GM23338 (cell line): ENCODE measurements around the gene DIDO1. TPM values are rescaled to one million over a fixed set of nuclear protein-coding genes. Genes with fewer than 3 reads are reported as not detected.

ENCODE experiments used
- ATAC-seq: fragments of 200-7000 bp; cut with Tn5 transposase; 3 replicates; pipeline ENCODE4 v1.9.1; 2020
- DNase-seq: peaks from one replicate; pipeline ENCODE4 v3.0.0-alpha.2; 2015; ENCODE audit warnings: low spot score
- H2AFZ ChIP-seq: fragments of 200-600 bp; sonication (generic); 2 replicates; pipeline ENCODE4 v1.8.0; 2016; ENCODE audit warnings: antibody characterized with exemption, mild to moderate bottlenecking, moderate library complexity
- H3F3A ChIP-seq: fragments of 200-600 bp; sonication (generic); replicated peaks from 2 replicates; pipeline ENCODE4 v1.8.0; 2017; ENCODE audit warnings: antibody characterized with exemption, mixed run types, low read depth
- H3K27ac ChIP-seq: fragments of 200-600 bp; sonication (generic); 2 replicates; pipeline ENCODE4 v1.6.1; 2016; ENCODE audit warnings: low read depth
- H3K27me3 ChIP-seq: fragments of 200-600 bp; sonication (generic); 2 replicates; pipeline ENCODE4 v1.8.0; 2016; ENCODE audit warnings: mild to moderate bottlenecking, mixed run types, moderate library complexity; ENCODE audit not compliant: insufficient read depth
- H3K36me3 ChIP-seq: fragments of 200-600 bp; sonication (generic); 2 replicates; pipeline ENCODE4 v1.8.0; 2016; ENCODE audit warnings: mild to moderate bottlenecking; ENCODE audit not compliant: insufficient read depth
- H3K4me1 ChIP-seq: fragments of 200-600 bp; sonication (generic); 2 replicates; pipeline ENCODE4 v1.8.0; 2016; ENCODE audit warnings: mild to moderate bottlenecking, moderate library complexity; ENCODE audit not compliant: insufficient read depth
- H3K4me2 ChIP-seq: fragments of 200-600 bp; sonication (generic); 2 replicates; pipeline ENCODE4 v1.7.1; 2017; ENCODE audit warnings: mixed run types
- H3K4me3 ChIP-seq: fragments of 200-600 bp; sonication (generic); 2 replicates; pipeline ENCODE4 v1.6.1; 2016; ENCODE audit warnings: mixed run types
- H3K79me2 ChIP-seq: fragments of 200-600 bp; sonication (generic); replicated peaks from 2 replicates; pipeline ENCODE4 v1.8.0; 2017; ENCODE audit warnings: mild to moderate bottlenecking; ENCODE audit not compliant: insufficient read depth
- H3K9me2 ChIP-seq: fragments of 200-600 bp; sonication (generic); 2 replicates; pipeline ENCODE4 v1.8.0; 2017; ENCODE audit not compliant: insufficient read depth
- H4K20me1 ChIP-seq: fragments of 200-600 bp; sonication (generic); replicated peaks from 2 replicates; pipeline ENCODE4 v1.8.0; 2017; ENCODE audit warnings: mild to moderate bottlenecking; ENCODE audit not compliant: insufficient read depth
- H3K27ac Mint-ChIP-seq: 2 replicates; pipeline ENCODE4 v1.8.0; 2020; ENCODE audit warnings: inconsistent platforms, mild to moderate bottlenecking, moderate library complexity, mixed read lengths
- H3K27me3 Mint-ChIP-seq: 3 replicates; pipeline ENCODE4 v1.8.0; 2022; ENCODE audit warnings: low read depth, mild to moderate bottlenecking, moderate library complexity, mixed read lengths, inconsistent platforms; ENCODE audit not compliant: insufficient read depth, poor library complexity
- H3K36me3 Mint-ChIP-seq: 3 replicates; pipeline ENCODE4 v1.8.0; 2021; ENCODE audit warnings: low read depth, mild to moderate bottlenecking, inconsistent platforms, moderate library complexity, mixed read lengths
- H3K4me1 Mint-ChIP-seq: 3 replicates; pipeline ENCODE4 v1.8.0; 2020; ENCODE audit warnings: mild to moderate bottlenecking, inconsistent platforms, mixed read lengths
- H3K4me3 Mint-ChIP-seq: 3 replicates; pipeline ENCODE4 v1.8.0; 2021; ENCODE audit warnings: moderate library complexity, mild to moderate bottlenecking, inconsistent platforms, mixed read lengths
- H3K9me3 Mint-ChIP-seq: 3 replicates; pipeline ENCODE4 v1.8.0; 2020; ENCODE audit warnings: moderate library complexity, mild to moderate bottlenecking, inconsistent platforms, mixed read lengths
- EZH2 ChIP-seq: fragments of 200-600 bp; sonication (generic); IDR thresholded peaks from one replicate; pipeline ENCODE4 v1.8.0; 2017; ENCODE audit warnings: antibody characterized with exemption, mild to moderate bottlenecking, low read depth; ENCODE audit not compliant: unreplicated experiment
- POLR2AphosphoS5 ChIP-seq: IDR thresholded peaks from 2 replicates; pipeline ENCODE4 v1.6.1; 2016; ENCODE audit warnings: antibody characterized with exemption, low read depth
- polyA plus RNA-seq: library from polyadenylated mRNA; unstranded; fragments of >200 nt; fragmentation: Nextera tagmentation; extraction: Ambion mirVana; gene quantifications from 2 replicates; pipeline ENCODE4 v1.2.1, GENCODE V29; 2016
- total RNA-seq: library from RNA; depleted of rRNA; stranded (reverse); fragments of >200 nt; shearing (Covaris generic); gene quantifications from 2 replicates; pipeline ENCODE4 v1.2.3, GENCODE V29; 2014
- TF ChIP-seq, protein P1 (sequence below): fragments of 250-450 bp; sonication (Bioruptor Pico); IDR thresholded peaks from 2 replicates; pipeline ENCODE4 v1.5.0; 2020; ENCODE audit warnings: mild to moderate bottlenecking, moderate library complexity
- TF ChIP-seq, protein P2 (sequence below): IDR thresholded peaks from 2 replicates; pipeline ENCODE4 v1.6.1; 2016; ENCODE audit warnings: antibody characterized with exemption

DIDO1 gene
- total and polyA plus RNA-seq, 2 experiments from 2014 or later = 72.4 to 162 TPM

DNA sequence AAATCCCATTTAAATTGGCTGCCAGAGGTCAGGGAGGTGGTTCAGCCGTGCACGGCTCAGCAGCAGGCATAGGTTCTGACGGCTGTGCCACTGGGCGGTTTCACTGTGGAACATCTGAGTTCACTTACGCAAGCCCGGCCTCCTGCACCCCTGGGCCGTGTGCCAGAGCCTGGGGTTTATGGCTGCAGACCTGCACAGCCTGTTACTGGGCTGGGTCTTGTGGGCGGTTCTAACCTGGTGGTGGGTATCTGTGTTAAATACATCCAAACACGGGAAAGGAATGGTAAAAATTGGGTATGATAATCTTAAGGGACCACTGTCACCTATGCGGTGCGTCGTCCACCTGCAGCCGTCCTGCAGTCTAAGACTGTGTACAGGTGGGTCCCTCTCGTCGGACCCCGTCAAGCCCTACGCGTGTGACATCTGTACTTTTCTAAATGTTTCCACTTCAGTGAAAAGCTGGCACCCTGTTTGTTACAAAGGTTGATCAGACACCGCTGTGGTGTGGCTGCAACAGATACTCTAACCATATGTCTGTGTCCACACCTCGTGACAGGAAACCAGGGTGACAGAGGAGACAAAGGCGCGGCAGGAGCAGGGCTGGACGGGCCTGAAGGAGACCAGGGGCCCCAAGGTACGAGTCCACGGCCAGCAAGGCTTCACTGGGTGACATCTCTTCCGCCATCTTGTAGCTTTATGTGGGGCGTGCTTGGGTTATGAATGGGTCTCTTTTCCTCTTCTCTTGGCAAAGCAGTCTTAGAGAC lies 88.0 kb downstream of the DIDO1 start (continued):
- TF ChIP-seq, protein P1, sequence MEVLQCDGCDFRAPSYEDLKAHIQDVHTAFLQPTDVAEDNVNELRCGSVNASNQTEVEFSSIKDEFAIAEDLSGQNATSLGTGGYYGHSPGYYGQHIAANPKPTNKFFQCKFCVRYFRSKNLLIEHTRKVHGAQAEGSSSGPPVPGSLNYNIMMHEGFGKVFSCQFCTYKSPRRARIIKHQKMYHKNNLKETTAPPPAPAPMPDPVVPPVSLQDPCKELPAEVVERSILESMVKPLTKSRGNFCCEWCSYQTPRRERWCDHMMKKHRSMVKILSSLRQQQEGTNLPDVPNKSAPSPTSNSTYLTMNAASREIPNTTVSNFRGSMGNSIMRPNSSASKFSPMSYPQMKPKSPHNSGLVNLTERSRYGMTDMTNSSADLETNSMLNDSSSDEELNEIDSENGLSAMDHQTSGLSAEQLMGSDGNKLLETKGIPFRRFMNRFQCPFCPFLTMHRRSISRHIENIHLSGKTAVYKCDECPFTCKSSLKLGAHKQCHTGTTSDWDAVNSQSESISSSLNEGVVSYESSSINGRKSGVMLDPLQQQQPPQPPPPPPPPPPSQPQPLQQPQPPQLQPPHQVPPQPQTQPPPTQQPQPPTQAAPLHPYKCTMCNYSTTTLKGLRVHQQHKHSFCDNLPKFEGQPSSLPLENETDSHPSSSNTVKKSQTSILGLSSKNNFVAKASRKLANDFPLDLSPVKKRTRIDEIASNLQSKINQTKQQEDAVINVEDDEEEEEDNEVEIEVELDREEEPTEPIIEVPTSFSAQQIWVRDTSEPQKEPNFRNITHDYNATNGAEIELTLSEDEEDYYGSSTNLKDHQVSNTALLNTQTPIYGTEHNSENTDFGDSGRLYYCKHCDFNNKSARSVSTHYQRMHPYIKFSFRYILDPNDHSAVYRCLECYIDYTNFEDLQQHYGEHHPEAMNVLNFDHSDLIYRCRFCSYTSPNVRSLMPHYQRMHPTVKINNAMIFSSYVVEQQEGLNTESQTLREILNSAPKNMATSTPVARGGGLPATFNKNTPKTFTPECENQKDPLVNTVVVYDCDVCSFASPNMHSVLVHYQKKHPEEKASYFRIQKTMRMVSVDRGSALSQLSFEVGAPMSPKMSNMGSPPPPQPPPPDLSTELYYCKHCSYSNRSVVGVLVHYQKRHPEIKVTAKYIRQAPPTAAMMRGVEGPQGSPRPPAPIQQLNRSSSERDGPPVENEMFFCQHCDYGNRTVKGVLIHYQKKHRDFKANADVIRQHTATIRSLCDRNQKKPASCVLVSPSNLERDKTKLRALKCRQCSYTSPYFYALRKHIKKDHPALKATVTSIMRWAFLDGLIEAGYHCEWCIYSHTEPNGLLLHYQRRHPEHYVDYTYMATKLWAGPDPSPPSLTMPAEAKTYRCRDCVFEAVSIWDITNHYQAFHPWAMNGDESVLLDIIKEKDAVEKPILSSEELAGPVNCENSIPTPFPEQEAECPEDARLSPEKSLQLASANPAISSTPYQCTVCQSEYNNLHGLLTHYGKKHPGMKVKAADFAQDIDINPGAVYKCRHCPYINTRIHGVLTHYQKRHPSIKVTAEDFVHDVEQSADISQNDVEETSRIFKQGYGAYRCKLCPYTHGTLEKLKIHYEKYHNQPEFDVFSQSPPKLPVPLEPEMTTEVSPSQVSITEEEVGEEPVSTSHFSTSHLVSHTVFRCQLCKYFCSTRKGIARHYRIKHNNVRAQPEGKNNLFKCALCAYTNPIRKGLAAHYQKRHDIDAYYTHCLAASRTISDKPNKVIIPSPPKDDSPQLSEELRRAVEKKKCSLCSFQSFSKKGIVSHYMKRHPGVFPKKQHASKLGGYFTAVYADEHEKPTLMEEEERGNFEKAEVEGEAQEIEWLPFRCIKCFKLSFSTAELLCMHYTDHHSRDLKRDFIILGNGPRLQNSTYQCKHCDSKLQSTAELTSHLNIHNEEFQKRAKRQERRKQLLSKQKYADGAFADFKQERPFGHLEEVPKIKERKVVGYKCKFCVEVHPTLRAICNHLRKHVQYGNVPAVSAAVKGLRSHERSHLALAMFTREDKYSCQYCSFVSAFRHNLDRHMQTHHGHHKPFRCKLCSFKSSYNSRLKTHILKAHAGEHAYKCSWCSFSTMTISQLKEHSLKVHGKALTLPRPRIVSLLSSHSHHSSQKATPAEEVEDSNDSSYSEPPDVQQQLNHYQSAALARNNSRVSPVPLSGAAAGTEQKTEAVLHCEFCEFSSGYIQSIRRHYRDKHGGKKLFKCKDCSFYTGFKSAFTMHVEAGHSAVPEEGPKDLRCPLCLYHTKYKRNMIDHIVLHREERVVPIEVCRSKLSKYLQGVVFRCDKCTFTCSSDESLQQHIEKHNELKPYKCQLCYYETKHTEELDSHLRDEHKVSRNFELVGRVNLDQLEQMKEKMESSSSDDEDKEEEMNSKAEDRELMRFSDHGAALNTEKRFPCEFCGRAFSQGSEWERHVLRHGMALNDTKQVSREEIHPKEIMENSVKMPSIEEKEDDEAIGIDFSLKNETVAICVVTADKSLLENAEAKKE = no peak

DNA sequence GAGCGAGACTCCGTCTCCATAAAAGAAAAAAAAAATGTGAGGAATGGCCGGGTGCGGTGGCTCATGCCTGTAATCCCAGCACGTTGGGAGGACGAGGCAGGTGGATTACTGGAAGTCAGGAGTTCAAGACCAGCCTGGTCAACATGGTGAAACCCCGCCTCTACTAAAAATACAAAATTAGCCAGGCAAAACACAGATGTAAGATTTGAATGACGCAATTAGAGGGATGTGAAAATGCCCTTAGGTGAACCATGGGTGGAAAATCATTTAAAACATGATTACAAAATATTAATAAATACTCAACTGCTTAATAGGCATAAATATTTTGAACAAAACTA lies 88.5 kb downstream of the DIDO1 start:
- Mint-ChIP-seq H3K27me3 (peaks cover 19% of the 10 kb centered on the region), H3K9me3 (no peaks in the 10 kb centered on the region; the same call in 2 of the 3 replicates), H3K27ac (no peak overlapping the region), H3K4me1 (peaks cover 21% of the 10 kb centered on the region), H3K36me3 (peaks cover 33% of the 10 kb centered on the region), H3K4me3 (no peak overlapping the region)
- no peak for TF ChIP-seq EZH2
- TF ChIP-seq, protein P2, sequence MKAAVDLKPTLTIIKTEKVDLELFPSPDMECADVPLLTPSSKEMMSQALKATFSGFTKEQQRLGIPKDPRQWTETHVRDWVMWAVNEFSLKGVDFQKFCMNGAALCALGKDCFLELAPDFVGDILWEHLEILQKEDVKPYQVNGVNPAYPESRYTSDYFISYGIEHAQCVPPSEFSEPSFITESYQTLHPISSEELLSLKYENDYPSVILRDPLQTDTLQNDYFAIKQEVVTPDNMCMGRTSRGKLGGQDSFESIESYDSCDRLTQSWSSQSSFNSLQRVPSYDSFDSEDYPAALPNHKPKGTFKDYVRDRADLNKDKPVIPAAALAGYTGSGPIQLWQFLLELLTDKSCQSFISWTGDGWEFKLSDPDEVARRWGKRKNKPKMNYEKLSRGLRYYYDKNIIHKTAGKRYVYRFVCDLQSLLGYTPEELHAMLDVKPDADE = no peak
- no peak for TF ChIP-seq POLR2AphosphoS5
- TF ChIP-seq, protein P1 = no peak
- no peaks in the 10 kb centered on the region for H3K79me2 ChIP-seq
- H3K36me3 ChIP-seq = 0 out of 2 replicates have a peak, but pooled peaks cover 7% of the 10 kb centered on the region
- 0 out of 2 replicates have a peak, but pooled peaks cover 4% of the 10 kb centered on the region for H3F3A ChIP-seq
- no peak for ATAC-seq
- no peak overlapping the region for H3K27ac ChIP-seq
- H3K4me2 ChIP-seq = no peak overlapping the region
- H3K9me2 ChIP-seq = no peaks in the 10 kb centered on the region
- H3K4me3 ChIP-seq = no peak overlapping the region
- H3K4me1 ChIP-seq = no peaks in the 10 kb centered on the region
- DNase-seq = no peak
- no peak overlapping the region for H2AFZ ChIP-seq
- no peaks in the 10 kb centered on the region for H3K27me3 ChIP-seq
- H4K20me1 ChIP-seq = no peaks in the 10 kb centered on the region
